GM12878 (cell line): ENCODE data around the gene TBCA.

ENCODE experiments used
- CBX3 ChIP-seq: fragments of 200-600 bp; sonication (generic); IDR thresholded peaks from 2 replicates; pipeline ENCODE4 v1.6.1; 2016; ENCODE audit warnings: low read depth, borderline replicate concordance
- KDM1A ChIP-seq: fragments of 200-600 bp; sonication (generic); IDR thresholded peaks from 2 replicates; pipeline ENCODE4 v1.6.1; 2016; ENCODE audit warnings: borderline replicate concordance
- POLR2A ChIP-seq: IDR thresholded peaks from 2 replicates; pipeline ENCODE4 v1.6.1; 2011; ENCODE audit warnings: low read depth, mild to moderate bottlenecking, low read length
- SIN3A ChIP-seq: IDR thresholded peaks from 2 replicates; pipeline ENCODE4 v1.6.1; 2012; ENCODE audit warnings: low read depth, low read length, improper control_type of control experiment
- YY1 ChIP-seq: IDR thresholded peaks from 2 replicates; pipeline ENCODE4 v1.6.1; 2011; ENCODE audit warnings: low read depth, mild to moderate bottlenecking, low read length

DNA sequence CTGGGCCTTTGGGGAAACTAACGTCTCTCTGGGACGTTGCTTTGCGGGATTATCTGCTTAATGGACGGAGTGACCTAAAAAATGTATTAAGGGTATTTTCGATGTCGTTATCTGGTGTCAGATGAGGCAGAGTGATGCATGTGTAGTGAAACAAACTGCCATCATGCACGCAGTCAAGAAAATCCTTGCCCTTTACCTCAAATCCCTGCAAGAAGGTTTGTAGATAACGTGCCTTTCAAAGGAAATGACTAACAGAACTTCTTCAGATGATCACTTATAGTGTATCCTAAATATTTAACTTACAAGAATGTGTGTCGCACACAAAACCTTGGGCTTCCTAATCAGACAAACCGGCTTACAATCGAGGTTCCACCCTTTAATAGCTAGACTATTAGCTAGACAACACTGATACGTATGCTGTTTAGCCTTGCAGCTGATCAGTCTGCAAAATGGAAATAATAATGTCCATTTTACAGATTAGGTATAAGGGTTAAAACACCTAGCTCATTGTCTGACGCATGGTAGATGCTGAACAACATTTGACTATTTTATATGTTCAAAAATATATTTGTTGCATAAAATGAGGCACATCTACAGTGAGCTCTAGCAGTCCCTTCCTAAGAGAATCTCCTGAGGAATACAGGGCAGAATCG, 541 bp upstream of the TBCA start:
- TF ChIP-seq YY1 (no peak), CBX3 (no peak), POLR2A (no peak), SIN3A (no peak), KDM1A (no peak)
